Lower leg skin (tissue), 3 donors: ENCODE results near the gene MPZL2.

Experiments used
- CTCF ChIP-seq, 3 donors: fragments of 450-650 bp; IDR thresholded peaks; one replicate each; pipeline ENCODE4 v1.5.1; 2016; ENCODE audit warnings: antibody characterized with exemption in 3 of 3, mild to moderate bottlenecking in 3 of 3, moderate library complexity in 2 of 3
- POLR2A ChIP-seq, 2 donors: fragments of 450-650 bp; IDR thresholded peaks; one replicate each; pipeline ENCODE4 v1.6.1; 2016 to 2017; ENCODE audit warnings: antibody characterized with exemption in 2 of 2, mild to moderate bottlenecking in 1 of 2, moderate library complexity in 1 of 2

DNA sequence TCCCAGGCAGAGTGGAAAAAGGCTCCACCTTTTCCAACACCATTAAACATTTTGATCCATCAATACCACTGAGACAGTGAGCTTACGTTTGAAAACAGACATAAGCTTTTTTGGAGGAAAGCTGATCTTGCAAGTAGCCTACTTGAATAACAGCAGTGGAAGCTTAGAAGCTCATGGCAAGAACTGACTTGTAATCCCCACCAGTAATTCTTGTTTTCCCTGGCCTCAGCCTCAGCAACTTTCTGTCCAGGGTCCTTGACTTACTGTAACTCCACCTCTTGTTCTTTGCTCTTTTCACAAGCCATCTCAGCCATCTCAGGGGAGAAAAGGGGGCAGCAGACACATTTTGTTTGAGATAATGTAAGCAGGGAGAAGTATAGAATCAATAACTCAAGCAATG is 12.3 kb upstream of the MPZL2 start:
- TF ChIP-seq CTCF (IDR thresholded peaks at IDR 0.05), result no peak
- no peak for TF ChIP-seq POLR2A (IDR thresholded peaks at IDR 0.05)
